ENCODE results near the gene ATP2B1.

Gene ATP2B1

GRCh38 chr12:89684136-89684535 is 24.5 kb downstream of the ATP2B1 start:
- H3K9me2 ChIP-seq (replicated peaks; ENCODE audit: control insufficient read depth, low read length), result no peaks in the 10 kb centered on the region
- TF ChIP-seq CTCF (IDR thresholded peaks at IDR 0.05; ENCODE audit: low read depth, low read length, poor library complexity, severe bottlenecking) (no peak), EZH2phosphoT487 (IDR thresholded peaks at IDR 0.05; ENCODE audit: borderline replicate concordance, low read length) (no peak)
- no peak overlapping the region for H3K27ac ChIP-seq (ENCODE audit: low read depth, low read length)
- peaks cover 17% of the 10 kb centered on the region for H3K4me1 ChIP-seq (ENCODE audit: control insufficient read depth, low read length)
- no peak overlapping the region for H3K4me3 ChIP-seq (ENCODE audit: low read length)
- peaks cover 31% of the 10 kb centered on the region for H3K36me3 ChIP-seq (ENCODE audit: control insufficient read depth, low read length)
- no peaks in the 10 kb centered on the region for H4K20me1 ChIP-seq (ENCODE audit: control insufficient read depth, insufficient read depth, low read depth, low read length)
- H3K4me2 ChIP-seq (ENCODE audit: low read length), result no peak overlapping the region
- peaks cover 16% of the 10 kb centered on the region; the same call in 1 of the 2 replicates for H3K9me3 ChIP-seq (ENCODE audit: control insufficient read depth, insufficient read depth, low read length)
- peaks cover 100% of the 10 kb centered on the region for H3K79me2 ChIP-seq (ENCODE audit: control insufficient read depth, low read length)
- H3K27me3 ChIP-seq (ENCODE audit: control insufficient read depth, low read length), result no peaks in the 10 kb centered on the region
- H3F3A ChIP-seq (ENCODE audit: control insufficient read depth, insufficient read depth), result no peaks in the 10 kb centered on the region

- Histone ChIP-seq H3K9me3 (ENCODE audit: control insufficient read depth, insufficient read depth, low read length) (peaks cover 15% of the 10 kb centered on the region; the same call in 1 of the 2 replicates), H3K36me3 (ENCODE audit: control insufficient read depth, low read length) (peaks cover 36% of the 10 kb centered on the region), H3K79me2 (ENCODE audit: control insufficient read depth, low read length) (peaks cover 100% of the 10 kb centered on the region), H3K9me2 (replicated peaks; ENCODE audit: control insufficient read depth, low read length) (no peaks in the 10 kb centered on the region), H4K20me1 (ENCODE audit: control insufficient read depth, insufficient read depth, low read depth, low read length) (no peaks in the 10 kb centered on the region), H3F3A (ENCODE audit: control insufficient read depth, insufficient read depth) (no peaks in the 10 kb centered on the region), H3K4me2 (ENCODE audit: low read length) (no peak overlapping the region), H3K27ac (ENCODE audit: low read depth, low read length) (no peak overlapping the region), H3K4me1 (ENCODE audit: control insufficient read depth, low read length) (peaks cover 32% of the 10 kb centered on the region), H3K27me3 (ENCODE audit: control insufficient read depth, low read length) (no peaks in the 10 kb centered on the region), H3K4me3 (ENCODE audit: low read length) (no peak overlapping the region)
- no peak for TF ChIP-seq EZH2phosphoT487 (IDR thresholded peaks at IDR 0.05; ENCODE audit: borderline replicate concordance, low read length)
- no peak for TF ChIP-seq CTCF (IDR thresholded peaks at IDR 0.05; ENCODE audit: low read depth, low read length, poor library complexity, severe bottlenecking)
These were observed 26.4 kb downstream of the ATP2B1 start for GRCh38 chr12:89682284-89682683.

GRCh38 chr12:89680409-89680808 is 28.2 kb downstream of the ATP2B1 start:
- Histone ChIP-seq H3K9me2 (replicated peaks; ENCODE audit: control insufficient read depth, low read length) (no peaks in the 10 kb centered on the region), H3K9me3 (ENCODE audit: control insufficient read depth, insufficient read depth, low read length) (peaks cover 11% of the 10 kb centered on the region; the same call in 1 of the 2 replicates), H3K36me3 (ENCODE audit: control insufficient read depth, low read length) (peaks cover 30% of the 10 kb centered on the region), H3K4me2 (ENCODE audit: low read length) (no peak overlapping the region), H3F3A (ENCODE audit: control insufficient read depth, insufficient read depth) (no peaks in the 10 kb centered on the region), H4K20me1 (ENCODE audit: control insufficient read depth, insufficient read depth, low read depth, low read length) (no peaks in the 10 kb centered on the region), H3K27ac (ENCODE audit: low read depth, low read length) (no peak overlapping the region), H3K4me1 (ENCODE audit: control insufficient read depth, low read length) (peaks cover 49% of the 10 kb centered on the region), H3K4me3 (ENCODE audit: low read length) (no peak overlapping the region), H3K27me3 (ENCODE audit: control insufficient read depth, low read length) (no peaks in the 10 kb centered on the region), H3K79me2 (ENCODE audit: control insufficient read depth, low read length) (peaks cover 100% of the 10 kb centered on the region)
- no peak for TF ChIP-seq CTCF (IDR thresholded peaks at IDR 0.05; ENCODE audit: low read depth, low read length, poor library complexity, severe bottlenecking)
- TF ChIP-seq EZH2phosphoT487 (IDR thresholded peaks at IDR 0.05; ENCODE audit: borderline replicate concordance, low read length), result no peak
